HepG2 (cell line): Measurements from ENCODE around the gene KCNE4. TPM values are rescaled to one million over a fixed set of nuclear protein-coding genes. Genes with fewer than 3 reads are reported as not detected.

Source experiments
- LBX2 ChIP-seq: sonication (generic); formaldehyde crosslinking; IDR thresholded peaks from 2 replicates; pipeline ENCODE4 v1.5.0; 2020; ENCODE audit warnings: missing genetic modification reagents, mild to moderate bottlenecking, borderline replicate concordance
- NCOA5 ChIP-seq: sonication (generic); formaldehyde crosslinking; IDR thresholded peaks from 2 replicates; pipeline ENCODE4 v1.4.0; 2020; ENCODE audit warnings: missing genetic modification reagents
- SPEN ChIP-seq: sonication (generic); formaldehyde crosslinking; IDR thresholded peaks from 2 replicates; pipeline ENCODE4 v1.5.1; 2020; ENCODE audit warnings: low read depth, mild to moderate bottlenecking, missing genetic modification reagents
- STAT5B ChIP-seq: sonication (generic); formaldehyde crosslinking; IDR thresholded peaks from 2 replicates; pipeline ENCODE4 v1.4.0; 2020; ENCODE audit warnings: missing genetic modification reagents
- ZHX2 ChIP-seq, 2 experiments: sonication (generic) in 1 of 2; formaldehyde crosslinking in 1 of 2; IDR thresholded peaks; 2 replicates each; pipeline versions ENCODE4 v1.6.1 to v1.9.0; 2014 to 2022; ENCODE audit warnings: antibody characterized with exemption in 1 of 2, borderline replicate concordance in 1 of 2, inconsistent platforms in 1 of 2, low read depth in 1 of 2, missing genetic modification reagents in 1 of 2
- ZNF121 ChIP-seq: sonication (generic); formaldehyde crosslinking; IDR thresholded peaks from 2 replicates; pipeline ENCODE4 v1.5.0; 2020; ENCODE audit warnings: mild to moderate bottlenecking, missing genetic modification reagents
- ZNF878 ChIP-seq: sonication (generic); formaldehyde crosslinking; IDR thresholded peaks from 2 replicates; pipeline ENCODE4 v1.8.1; 2023; ENCODE audit warnings: mild to moderate bottlenecking, missing genetic modification reagents, moderate library complexity
- polyA plus RNA-seq, 8 experiments: library from polyadenylated mRNA; depleted of rRNA in 3 of 8; stranded (reverse) in 7 of 8; unstranded in 1 of 8; fragments of >200 nt; fragmentation: Illumina TruSeq in 4 of 8; extraction: Trizol in 4 of 8; gene quantifications; 2 replicates each; pipeline versions ENCODE4 v1.2.1 to v1.2.3, GENCODE V29; 2011 to 2016; ENCODE audit warnings: low read depth in 4 of 8, missing spikeins in 1 of 8, mixed read lengths in 1 of 8; ENCODE audit not compliant: insufficient read depth in 1 of 8
- total RNA-seq, 5 experiments: library from RNA; depleted of rRNA; stranded (reverse); fragments of >200 nt; fragmentation: Illumina TruSeq; extraction: Trizol; gene quantifications; 2 replicates each; pipeline ENCODE4 v1.2.3, GENCODE V29; 2016; ENCODE audit warnings: low read depth in 1 of 5

The KCNE4 gene
- total and polyA plus RNA-seq, 2 of the 13 experiments (the other 11 are each of a cell fraction or from before 2014, with no cell fraction given), result not detected

GRCh38 chr2:223020971-223021675 is 30.9 kb upstream of the KCNE4 start (continued):
- no peak for TF ChIP-seq SPEN (CRISPR knock-in tag)
- no peak for TF ChIP-seq STAT5B (CRISPR knock-in tag)
- no peak for TF ChIP-seq LBX2
- TF ChIP-seq ZNF121 (CRISPR knock-in tag), result 0 out of 2 replicates have a peak, but pooled peaks have one; percentile 38
- no peak for TF ChIP-seq NCOA5 (CRISPR knock-in tag)
- no peak for TF ChIP-seq ZHX2 (IDR thresholded peaks at IDR 0.05; ENCODE audit: low read depth)
- TF ChIP-seq ZHX2 (CRISPR knock-in tag; IDR thresholded peaks at IDR 0.05; ENCODE audit: borderline replicate concordance), result no peak
- no peak for TF ChIP-seq ZNF878 (CRISPR knock-in tag)
- TF ChIP-seq, all 625 proteins: peak for 10
